Activated naive CD8-positive, alpha-beta T cell treated with anti-CD3 and anti-CD28 coated beads, Interleukin-2, amount 50 U/mL, for 24 hours (primary cell): ENCODE data around the gene THBS3.
"Not testable (repeated sequence)": the region's sequence is repeated elsewhere in the genome, so short reads cannot be mapped to it uniquely, and the experiment has no call there.

Experiments used
- ATAC-seq: fragments of 150-1000 bp; cut with Tn5 transposase; one replicate; pipeline ENCODE4 v1.10.0; 2021
- DNase-seq: peaks from one replicate; pipeline ENCODE4 v3.0.0; 2021
- H3K27ac Mint-ChIP-seq: one replicate; pipeline ENCODE4 v1.8.0; 2021; ENCODE audit warnings: mild to moderate bottlenecking, mixed read lengths
- H3K27me3 Mint-ChIP-seq: one replicate; pipeline ENCODE4 v1.8.0; 2021; ENCODE audit warnings: mixed read lengths
- H3K36me3 Mint-ChIP-seq: one replicate; pipeline ENCODE4 v1.8.0; 2021; ENCODE audit warnings: low read depth, mixed read lengths
- H3K4me1 Mint-ChIP-seq: one replicate; pipeline ENCODE4 v1.8.0; 2021; ENCODE audit warnings: mixed read lengths
- H3K4me3 Mint-ChIP-seq: one replicate; pipeline ENCODE4 v1.8.0; 2021; ENCODE audit warnings: mild to moderate bottlenecking, moderate library complexity, mixed read lengths
- H3K9me3 Mint-ChIP-seq: one replicate; pipeline ENCODE4 v1.8.0; 2021; ENCODE audit warnings: mixed read lengths

THBS3 gene

DNA sequence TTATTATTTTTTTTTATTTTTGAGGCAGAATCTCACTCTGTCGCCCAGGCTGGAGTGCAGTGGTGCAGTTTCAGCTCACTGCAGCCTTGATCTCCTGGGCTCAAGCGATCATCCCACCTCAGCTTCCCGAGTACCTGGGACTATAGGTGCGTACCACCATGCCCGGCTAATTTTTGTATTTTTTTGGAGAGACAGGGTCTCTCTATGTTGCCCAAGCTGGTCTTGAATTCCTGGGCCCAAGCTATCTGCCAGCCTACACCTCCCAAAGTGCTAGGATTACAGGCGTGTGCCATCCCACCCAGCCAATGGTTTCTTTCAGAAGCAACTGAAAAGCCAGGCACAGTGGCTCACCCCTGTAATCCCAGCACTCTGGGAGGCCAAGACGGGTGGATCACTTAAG lies 36.9 kb downstream of the THBS3 start:
- Mint-ChIP-seq H3K27ac (no peak overlapping the region), H3K4me3 (no peak overlapping the region), H3K27me3 (peaks cover 2% of the 10 kb centered on the region), H3K36me3 (peaks cover 32% of the 10 kb centered on the region), H3K9me3 (no peaks in the 10 kb centered on the region), H3K4me1 (peaks cover 47% of the 10 kb centered on the region)
- DNase-seq (no peak), ATAC-seq (no peak)

GRCh38 chr1:155170101-155170785 lies 37.5 kb downstream of the THBS3 start:
- Mint-ChIP-seq H3K27ac (no peak overlapping the region), H3K9me3 (no peaks in the 10 kb centered on the region), H3K4me1 (peaks cover 43% of the 10 kb centered on the region), H3K36me3 (peaks cover 32% of the 10 kb centered on the region), H3K4me3 (no peak overlapping the region), H3K27me3 (peaks cover 2% of the 10 kb centered on the region)
- ATAC-seq (no peak), DNase-seq (no peak)

DNA sequence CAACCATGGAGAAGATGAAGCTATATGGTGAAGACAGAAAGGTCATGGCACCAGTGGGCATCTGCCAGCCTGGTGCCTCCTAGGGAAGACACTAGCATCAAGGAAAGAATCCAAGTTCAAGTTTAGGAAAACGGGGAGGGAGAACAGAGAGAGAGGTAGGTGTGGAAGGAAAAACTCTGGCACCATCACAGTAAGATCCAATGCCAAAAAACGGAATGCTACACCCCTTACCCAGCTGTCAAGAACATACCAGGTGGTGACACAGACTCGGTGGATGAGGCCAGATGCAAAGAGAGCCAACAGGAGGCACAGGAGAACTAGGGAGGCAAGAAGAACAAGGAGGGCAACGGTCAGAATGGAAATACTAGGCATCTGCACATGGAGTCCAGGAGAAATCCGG lies 38.2 kb downstream of the THBS3 start:
- Mint-ChIP-seq H3K4me3 (no peak overlapping the region), H3K27ac (peak overlapping the region; percentile 5), H3K9me3 (no peaks in the 10 kb centered on the region), H3K4me1 (peaks cover 37% of the 10 kb centered on the region), H3K27me3 (peaks cover 2% of the 10 kb centered on the region), H3K36me3 (peaks cover 32% of the 10 kb centered on the region)
- DNase-seq = no peak
- ATAC-seq = no peak

DNA sequence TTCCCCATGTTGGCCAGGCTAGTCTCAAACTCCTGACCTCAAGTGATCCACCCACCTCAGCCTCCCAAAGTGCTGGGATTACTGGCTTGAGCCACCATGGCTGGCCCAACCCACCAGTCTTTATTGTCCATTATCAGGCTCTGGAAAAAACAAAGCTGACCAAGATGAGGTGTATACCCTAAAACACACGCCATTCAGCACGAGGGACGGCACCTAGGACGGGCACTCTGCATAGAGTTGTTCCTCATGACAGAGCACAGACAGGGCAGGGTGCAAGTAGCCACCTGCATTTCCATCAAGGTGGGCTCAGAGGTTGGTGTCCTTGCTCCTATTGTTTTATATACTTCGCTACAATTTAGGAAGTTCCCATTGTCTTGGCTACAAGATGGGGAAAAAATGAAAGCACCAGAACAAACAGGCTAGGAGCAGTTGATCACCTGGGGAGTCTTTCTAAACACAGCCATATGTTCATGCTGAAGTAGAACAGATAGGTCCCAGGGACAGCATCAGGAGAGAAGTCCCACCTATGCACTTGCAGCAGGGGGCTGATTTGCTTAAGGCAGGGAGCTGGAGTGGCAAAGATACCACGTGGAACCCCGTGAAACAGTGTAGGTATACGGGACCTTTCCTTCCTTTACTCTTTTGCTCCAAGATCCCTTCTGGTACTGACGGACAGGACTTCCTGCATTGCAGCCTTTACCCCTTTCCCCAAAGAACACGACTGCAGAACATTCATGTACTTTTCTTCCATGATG lies 39.1 kb downstream of the THBS3 start:
- H3K4me3 Mint-ChIP-seq = no peak overlapping the region
- H3K36me3 Mint-ChIP-seq = peaks cover 32% of the 10 kb centered on the region
- H3K27ac Mint-ChIP-seq = no peak overlapping the region
- DNase-seq (no peak), ATAC-seq (no peak)
- no peaks in the 10 kb centered on the region for H3K9me3 Mint-ChIP-seq
- peaks cover 2% of the 10 kb centered on the region for H3K27me3 Mint-ChIP-seq
- H3K4me1 Mint-ChIP-seq = peaks cover 32% of the 10 kb centered on the region

DNA sequence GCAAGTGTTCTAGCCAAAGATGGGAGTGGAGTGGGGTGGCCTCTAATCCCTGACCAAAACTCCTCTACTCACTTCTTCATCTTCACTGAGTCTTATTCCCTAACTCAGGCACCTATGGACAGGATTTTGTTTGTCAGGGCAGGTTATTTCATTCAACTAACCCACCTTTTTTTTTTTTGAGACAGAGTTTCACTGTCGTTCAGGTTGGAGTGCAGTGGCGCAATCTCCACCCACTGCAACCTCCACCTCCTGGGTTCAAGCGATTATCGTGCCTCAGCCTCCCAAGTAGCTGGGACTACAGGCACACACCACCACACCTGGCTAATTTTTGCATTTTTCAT lies 39.6 kb downstream of the THBS3 start:
- not testable (repeated sequence) for H3K9me3 Mint-ChIP-seq, DNase-seq, H3K27me3 Mint-ChIP-seq, ATAC-seq, H3K27ac Mint-ChIP-seq, H3K4me3 Mint-ChIP-seq
- Mint-ChIP-seq H3K36me3 (peaks cover 29% of the 10 kb centered on the region), H3K4me1 (peaks cover 27% of the 10 kb centered on the region)

DNA sequence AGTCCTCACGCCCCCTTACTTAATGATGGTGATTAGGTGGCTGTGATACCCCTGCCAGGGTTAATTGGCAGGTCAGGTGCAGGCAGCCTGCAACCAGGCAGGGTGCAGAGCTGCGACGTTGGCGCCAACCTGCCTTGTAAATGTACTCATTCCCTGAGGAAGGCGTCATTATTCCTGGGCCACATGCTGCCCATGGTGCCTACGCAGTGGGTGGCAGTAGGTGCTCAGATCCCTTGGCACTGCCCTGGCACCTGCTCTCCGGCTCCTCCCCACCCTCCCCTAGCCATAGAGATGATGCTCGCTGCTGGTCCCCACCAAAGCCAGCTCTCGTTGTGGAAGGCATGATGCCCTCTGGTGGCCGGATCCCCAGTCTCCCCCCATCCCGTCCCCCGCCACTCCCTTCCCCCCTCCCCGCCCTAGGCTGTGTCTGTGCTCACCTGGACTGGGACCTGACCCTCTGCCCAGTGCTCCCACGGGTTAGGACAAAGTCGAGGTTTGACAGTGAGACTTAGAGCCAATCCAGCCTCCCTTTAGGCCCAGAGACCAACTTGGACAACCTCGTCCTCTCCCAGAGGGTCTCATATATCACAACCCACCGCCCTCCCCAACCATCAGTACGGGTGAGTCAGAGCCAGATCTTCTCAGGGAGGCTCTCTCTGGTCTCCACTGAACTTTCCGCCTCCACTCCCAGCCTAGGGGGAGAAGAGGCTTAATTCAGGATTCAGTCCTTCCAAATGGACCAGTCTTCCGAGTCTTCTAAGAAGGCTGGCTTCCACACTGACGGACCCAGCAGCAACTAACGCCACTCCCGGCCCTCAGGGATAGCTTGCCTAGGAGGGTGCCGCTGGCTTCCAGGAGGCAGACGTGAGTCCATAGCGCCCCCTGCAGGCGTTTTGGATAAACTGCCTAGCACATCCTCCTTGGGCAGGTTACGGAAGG lies 40.3 kb downstream of the THBS3 start:
- peaks cover 25% of the 10 kb centered on the region for H3K36me3 Mint-ChIP-seq
- no peaks in the 10 kb centered on the region for H3K9me3 Mint-ChIP-seq
- peak overlapping the region; percentile 38 for H3K27ac Mint-ChIP-seq
- peaks cover 23% of the 10 kb centered on the region for H3K4me1 Mint-ChIP-seq
- ATAC-seq = peak; percentile 86
- DNase-seq = peak; percentile 92
- peak overlapping the region; percentile 37 for H3K4me3 Mint-ChIP-seq
- H3K27me3 Mint-ChIP-seq = no peaks in the 10 kb centered on the region

GRCh38 chr1:155166471-155167165 lies 41.1 kb downstream of the THBS3 start:
- peaks cover 15% of the 10 kb centered on the region for H3K4me1 Mint-ChIP-seq

DNA sequence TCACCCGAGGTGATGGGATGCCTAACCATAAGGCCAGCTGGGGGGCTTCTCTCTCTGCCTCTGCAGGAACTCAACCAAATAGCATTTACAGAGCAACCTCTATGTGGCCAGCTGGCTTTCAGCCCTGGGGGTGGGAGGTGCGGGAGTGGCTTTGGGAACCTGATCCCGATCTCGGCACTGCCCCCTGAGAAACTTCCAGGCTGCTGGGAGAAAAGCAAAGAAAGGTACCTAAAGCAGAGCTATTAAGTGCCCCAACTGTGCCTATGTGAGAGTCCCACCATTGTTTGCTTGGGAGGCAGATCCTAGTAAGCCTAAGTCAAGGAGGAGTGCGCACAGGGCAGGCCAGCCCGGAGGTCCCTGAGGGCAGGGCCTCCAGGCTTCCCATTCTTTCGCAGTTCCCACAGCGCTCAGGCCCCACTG lies 41.6 kb downstream of the THBS3 start:
- peaks cover 17% of the 10 kb centered on the region for H3K36me3 Mint-ChIP-seq
- H3K27ac Mint-ChIP-seq = no peak overlapping the region
- H3K4me1 Mint-ChIP-seq = peaks cover 10% of the 10 kb centered on the region
- no peaks in the 10 kb centered on the region for H3K27me3 Mint-ChIP-seq
- H3K4me3 Mint-ChIP-seq = no peak overlapping the region
- H3K9me3 Mint-ChIP-seq = no peaks in the 10 kb centered on the region
- DNase-seq = no peak
- ATAC-seq = no peak

More at GRCh38 chr1:155166471-155167165, 41.1 kb downstream of the THBS3 start:
- Mint-ChIP-seq H3K9me3 (no peaks in the 10 kb centered on the region), H3K27ac (no peak overlapping the region), H3K27me3 (no peaks in the 10 kb centered on the region), H3K36me3 (peaks cover 18% of the 10 kb centered on the region), H3K4me3 (no peak overlapping the region)
- DNase-seq (no peak), ATAC-seq (no peak)

DNA sequence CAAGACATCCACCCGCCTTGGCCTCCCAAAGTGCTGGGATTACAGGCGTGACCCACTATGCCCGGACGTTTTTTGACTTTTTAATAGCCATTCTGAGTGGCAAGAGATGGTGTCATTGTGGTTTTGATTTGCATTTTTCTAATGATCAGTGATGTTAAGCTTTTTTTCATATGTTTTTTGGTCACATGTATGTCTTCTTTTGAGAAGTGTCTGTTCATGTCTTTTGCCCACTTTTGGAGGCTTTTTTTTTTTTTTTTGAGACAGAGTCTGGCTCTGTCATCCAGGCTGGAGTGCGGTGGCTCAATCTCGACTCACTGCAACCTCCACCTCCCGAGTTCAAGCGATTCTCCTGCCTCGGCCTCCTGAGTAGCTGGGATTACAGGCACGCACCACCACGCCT lies 43.1 kb downstream of the THBS3 start:
- ATAC-seq, H3K4me3 Mint-ChIP-seq, H3K27ac Mint-ChIP-seq, H3K36me3 Mint-ChIP-seq, H3K4me1 Mint-ChIP-seq, H3K9me3 Mint-ChIP-seq, DNase-seq, H3K27me3 Mint-ChIP-seq: not testable (repeated sequence)

GRCh38 chr1:155163785-155164184 lies 43.9 kb downstream of the THBS3 start:
- H3K36me3 Mint-ChIP-seq, DNase-seq, H3K4me1 Mint-ChIP-seq, H3K27ac Mint-ChIP-seq, H3K9me3 Mint-ChIP-seq, H3K4me3 Mint-ChIP-seq, H3K27me3 Mint-ChIP-seq, ATAC-seq: not testable (repeated sequence)

DNA sequence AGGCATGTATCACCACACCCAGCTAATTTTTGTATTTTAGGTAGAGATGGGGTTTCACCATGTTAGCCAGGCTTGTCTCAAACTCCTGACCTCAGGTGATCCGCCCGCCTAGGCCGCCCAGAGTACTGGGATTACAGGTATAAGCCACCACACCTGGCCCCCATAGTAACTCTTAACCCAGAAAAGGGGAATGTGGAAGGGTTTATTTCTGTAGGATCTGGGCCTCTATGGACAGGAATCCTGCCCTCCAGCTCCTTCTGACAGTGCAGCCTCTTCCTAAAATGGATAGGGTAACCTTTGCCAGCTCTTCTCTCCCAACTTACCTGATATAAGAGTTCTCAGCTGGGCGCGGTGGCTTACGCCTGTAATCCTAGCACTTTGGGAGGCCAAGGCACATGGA lies 45.1 kb downstream of the THBS3 start:
- not testable (repeated sequence) for H3K27me3 Mint-ChIP-seq, H3K9me3 Mint-ChIP-seq, DNase-seq, H3K27ac Mint-ChIP-seq, ATAC-seq, H3K4me1 Mint-ChIP-seq, H3K36me3 Mint-ChIP-seq, H3K4me3 Mint-ChIP-seq

- DNase-seq (no peak), ATAC-seq (no peak)
- Mint-ChIP-seq H3K9me3 (no peaks in the 10 kb centered on the region), H3K36me3 (no peaks in the 10 kb centered on the region), H3K4me3 (no peak overlapping the region), H3K4me1 (no peaks in the 10 kb centered on the region), H3K27me3 (no peaks in the 10 kb centered on the region), H3K27ac (no peak overlapping the region)
Measured at GRCh38 chr1:155160128-155160527, 47.6 kb downstream of the THBS3 start.

GRCh38 chr1:155158991-155159390 lies 48.7 kb downstream of the THBS3 start:
- Mint-ChIP-seq H3K9me3 (no peaks in the 10 kb centered on the region), H3K27me3 (no peaks in the 10 kb centered on the region), H3K27ac (no peak overlapping the region), H3K4me1 (no peaks in the 10 kb centered on the region), H3K4me3 (no peak overlapping the region), H3K36me3 (no peaks in the 10 kb centered on the region)
- DNase-seq = no peak
- no peak for ATAC-seq

- not testable (repeated sequence) for H3K36me3 Mint-ChIP-seq, H3K4me1 Mint-ChIP-seq, DNase-seq, H3K27ac Mint-ChIP-seq, ATAC-seq, H3K27me3 Mint-ChIP-seq, H3K4me3 Mint-ChIP-seq, H3K9me3 Mint-ChIP-seq
Measured at GRCh38 chr1:155155996-155156643, 51.6 kb downstream of the THBS3 start.
